Stimulated activated CD8-positive, alpha-beta memory T cell treated with anti-CD3 and anti-CD28 coated beads, Interleukin-7, amount 100 ng/mL, for 24 hours (primary cell): ENCODE data around the gene FAM20A.

Source experiments
- DNase-seq: peaks from one replicate; pipeline ENCODE4 v3.0.0-alpha.2; 2020; ENCODE audit warnings: low read depth

FAM20A gene

DNA sequence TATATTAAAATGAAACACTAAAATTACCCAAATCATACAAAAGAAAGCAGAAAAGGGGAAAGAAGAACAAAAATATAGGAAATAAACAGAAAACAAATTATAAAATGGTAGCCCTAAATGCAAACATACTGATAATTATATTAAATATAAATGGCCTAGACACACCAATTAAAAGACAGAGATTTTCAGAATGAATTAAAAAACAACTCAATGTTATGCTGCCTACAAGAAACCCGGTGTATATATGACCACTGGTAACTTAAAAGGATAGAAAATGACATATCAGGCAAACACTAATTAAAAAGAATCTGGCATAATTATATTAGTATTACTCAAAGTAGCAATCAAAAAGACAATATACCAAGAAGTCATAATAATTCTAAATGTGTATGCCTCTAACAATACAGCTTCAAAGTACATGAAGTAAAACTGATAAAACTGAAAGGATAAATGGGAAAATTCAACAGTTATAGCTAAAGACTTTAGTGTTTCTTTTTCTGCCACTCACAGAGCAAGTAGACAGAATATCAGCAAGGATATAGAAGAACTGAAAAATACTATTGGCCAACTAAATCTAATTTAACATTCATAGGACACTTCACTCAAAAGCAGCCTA is 7.5 kb upstream of the FAM20A start:
- DNase-seq, result no peak

DNA sequence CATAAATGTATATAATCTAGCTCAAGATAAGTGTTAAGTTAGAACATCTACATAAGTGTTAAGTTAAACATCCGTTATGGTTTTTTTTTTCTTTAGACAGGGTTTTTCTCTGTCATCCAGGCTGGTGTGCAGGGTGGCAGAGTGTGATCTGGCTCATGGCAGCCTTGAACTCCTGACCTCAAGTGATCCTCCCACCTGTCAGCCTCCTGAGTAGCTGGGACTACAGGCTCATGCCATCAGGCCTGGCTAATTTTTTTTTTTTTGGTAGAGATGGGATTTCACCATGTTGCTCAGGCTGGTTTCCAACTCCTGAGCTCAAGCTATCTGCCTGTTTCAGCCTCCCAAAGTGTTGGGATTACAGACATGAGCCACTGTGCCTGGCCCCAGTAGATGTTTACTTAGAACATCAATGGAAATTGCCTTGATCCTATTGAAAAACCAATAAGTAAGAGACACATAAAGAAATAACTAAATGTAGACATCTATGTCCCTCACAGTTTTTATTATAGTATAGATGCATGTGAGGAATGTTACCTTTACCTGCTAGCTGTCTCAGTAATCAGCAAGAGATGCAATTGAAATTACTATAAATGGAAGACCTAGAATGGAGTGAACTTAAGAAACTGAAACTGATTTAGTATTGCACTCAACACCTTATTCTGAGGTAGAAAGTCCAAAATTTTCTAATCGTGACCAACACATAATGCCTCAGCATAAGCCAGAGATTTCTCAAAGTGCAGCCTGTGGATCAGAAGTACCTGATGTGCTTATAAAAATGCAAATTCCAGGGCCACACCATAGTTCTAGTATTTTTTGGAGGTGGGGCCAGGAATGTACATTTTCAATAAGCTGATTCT is 5.5 kb upstream of the FAM20A start:
- no peak for DNase-seq

DNA sequence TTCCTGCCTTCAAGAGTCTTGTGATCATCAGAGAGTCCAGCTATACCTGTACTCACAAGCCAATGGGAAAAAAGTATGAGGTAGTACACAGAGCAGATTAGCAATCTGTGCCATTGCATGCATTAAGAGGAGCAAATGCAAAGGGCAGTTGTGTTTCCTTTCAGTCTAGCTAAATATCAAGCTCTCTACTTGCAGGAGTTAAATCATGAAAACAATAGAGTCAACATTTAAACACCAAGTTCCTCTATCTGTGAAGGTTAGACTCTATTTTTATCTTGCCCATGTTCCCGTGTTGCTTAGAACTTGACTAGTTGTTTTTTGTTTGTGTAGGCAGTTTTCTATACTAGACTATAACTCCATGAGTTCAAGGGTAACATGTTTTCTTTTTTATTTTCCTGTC is 4.7 kb upstream of the FAM20A start:
- DNase-seq, result no peak

DNA sequence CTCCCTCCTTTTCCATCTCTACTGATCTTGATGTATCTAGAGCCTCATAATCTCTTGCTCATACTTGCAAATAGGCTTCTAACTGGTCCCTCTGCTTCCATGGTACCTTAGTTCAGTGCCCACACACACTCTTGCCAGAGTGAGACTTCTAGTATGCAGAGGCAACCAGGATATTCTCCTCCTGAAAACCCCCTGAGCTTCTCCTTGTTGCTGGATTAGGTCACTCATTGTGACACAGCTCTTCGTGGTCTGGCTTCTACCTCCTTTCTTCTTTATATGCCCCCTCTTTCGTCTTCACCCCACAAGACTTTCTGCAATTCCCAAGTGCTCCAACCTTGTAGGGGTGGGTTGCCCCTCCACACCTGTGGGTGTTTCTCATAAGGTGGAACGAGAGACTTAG is 2.5 kb upstream of the FAM20A start:
- no peak for DNase-seq

DNA sequence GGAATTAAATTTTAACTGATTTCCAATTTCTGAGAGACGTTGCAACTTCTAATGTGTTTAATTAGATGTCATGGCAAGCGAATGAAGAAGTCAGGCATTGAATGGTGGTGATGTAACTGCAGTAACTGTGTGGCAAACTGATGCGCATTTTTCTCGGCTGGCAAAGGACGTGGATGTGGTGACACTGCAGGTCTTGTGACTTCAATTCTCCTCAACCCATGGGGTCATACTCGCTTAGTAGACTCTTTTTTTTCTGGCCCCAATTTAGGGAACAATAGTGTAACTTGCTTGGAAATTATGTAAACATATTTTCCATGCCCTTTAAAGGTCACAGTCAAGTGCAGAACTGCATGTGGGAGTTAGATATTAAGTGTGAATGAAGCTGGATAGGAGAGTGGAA is 1.9 kb upstream of the FAM20A start:
- no peak for DNase-seq

DNA sequence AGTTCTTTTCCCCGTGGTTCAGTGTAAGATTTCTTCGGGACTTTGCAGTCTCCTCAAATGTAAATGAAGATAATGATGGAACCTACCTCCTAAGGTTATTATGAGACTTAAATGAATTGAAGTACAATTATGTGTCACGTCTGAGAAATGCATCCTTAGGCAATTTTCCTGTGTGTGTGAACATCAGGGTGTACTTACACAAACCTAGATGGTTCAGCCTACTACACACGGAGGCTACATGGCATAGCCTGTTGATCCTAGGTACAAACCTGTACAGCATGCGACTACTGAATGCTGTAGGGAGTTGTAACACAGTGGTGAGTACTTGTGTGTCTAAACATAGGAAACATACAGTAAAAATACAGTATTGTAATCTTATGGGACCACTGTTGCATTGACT is 1.1 kb upstream of the FAM20A start:
- no peak for DNase-seq

DNA sequence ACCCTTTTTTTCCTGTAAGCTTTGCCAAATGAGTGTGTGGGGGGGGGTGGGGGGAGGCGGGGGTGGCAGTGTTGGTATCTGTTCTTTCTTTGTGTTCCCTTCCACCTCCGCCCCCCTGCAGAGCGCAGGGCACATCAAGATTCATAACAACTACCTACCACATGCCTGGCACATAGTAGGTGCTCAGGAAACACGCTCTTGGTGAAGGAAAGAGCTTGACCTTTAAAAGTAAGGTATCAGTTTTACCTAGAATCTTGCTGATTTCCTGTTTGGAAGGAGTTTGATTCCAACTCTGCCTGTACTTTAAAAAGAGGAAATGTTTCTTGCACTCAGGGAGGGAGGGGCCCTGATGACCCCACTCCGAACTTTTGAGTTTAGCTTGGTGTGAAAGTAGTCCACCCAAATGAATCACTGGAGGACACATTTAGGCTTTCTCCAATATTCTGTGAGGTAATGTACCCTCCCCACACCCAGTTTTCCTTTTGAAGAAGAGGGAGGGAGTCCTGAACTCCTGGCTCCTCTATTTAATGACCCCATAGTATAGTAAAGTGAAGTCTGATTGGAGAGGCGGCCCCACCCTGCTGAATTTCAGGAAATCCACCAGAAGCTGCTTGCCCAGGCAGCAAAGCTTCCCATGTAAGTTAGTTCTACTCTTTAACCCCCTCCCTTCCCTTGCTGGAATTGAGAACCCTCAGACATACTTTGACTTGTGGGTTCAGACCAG is 560 bp upstream of the FAM20A start:
- no peak for DNase-seq

DNA sequence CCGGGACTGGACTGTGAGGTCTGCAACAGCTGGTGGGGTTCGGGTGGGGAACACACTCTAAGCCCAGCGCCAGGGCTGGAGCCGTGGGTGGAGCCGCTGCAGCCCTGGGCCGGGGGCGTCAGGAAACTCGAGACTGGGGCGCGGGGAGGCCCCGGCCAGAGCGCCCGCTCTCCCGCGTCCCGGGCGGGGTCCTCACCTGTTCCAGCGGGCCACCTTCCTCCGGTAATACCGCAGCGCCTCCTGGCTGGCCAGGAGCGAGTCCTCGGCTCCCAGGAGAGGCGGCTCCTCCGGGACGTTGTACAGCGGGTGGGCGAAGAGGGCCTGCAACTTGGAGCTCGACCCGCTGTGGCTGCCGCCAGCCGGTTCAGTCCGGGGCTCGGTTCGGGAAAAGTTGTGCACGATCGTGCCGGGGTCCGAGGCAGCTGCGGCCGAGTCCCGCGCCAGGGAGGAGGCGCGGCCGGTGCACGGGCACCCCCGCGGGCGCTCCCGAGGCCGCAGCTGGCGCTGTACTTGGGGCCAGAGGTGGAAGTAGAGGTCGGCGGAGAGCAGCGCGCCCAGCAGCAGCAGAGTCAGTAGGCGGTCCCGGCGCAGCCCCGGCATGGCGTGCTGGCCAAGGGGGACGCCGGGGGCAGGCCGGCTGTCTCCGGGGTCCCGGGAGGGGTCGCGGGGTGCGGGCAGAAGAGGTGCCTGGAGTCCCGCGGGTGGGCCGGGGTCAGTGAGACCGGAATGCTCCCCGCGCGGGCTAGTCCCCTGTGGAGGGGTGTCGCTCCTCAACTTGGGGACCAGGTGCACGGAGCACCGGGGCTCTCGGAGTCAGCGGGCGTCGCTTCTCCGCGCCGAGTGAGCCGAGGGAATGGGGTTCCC is 868 bp downstream of the FAM20A start:
- no peak for DNase-seq

DNA sequence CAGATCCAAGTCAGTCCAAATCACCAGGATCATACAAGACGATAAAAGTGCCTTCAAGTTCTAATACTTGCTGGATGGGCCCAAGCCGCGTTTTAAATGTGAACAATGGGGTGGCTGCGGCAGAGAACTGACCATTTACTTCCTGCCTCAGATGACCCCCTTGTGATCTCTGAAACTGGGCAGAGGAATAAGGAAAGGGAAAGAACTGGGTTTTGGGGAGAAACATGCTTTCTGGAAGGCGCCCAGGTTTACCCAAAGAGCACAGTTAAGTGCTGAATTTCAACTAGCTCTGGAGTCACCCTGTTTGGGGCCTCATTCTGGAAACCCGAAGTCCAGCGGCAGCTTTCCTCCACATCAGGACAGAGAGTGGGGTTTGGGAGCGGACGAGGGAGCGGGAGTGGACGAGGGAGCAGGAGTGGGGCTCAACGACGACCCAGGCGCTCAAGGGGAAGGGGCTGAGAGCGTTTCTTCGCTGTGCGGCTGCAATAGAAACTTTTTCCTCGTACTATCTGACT is 1.6 kb downstream of the FAM20A start:
- DNase-seq, result no peak

DNA sequence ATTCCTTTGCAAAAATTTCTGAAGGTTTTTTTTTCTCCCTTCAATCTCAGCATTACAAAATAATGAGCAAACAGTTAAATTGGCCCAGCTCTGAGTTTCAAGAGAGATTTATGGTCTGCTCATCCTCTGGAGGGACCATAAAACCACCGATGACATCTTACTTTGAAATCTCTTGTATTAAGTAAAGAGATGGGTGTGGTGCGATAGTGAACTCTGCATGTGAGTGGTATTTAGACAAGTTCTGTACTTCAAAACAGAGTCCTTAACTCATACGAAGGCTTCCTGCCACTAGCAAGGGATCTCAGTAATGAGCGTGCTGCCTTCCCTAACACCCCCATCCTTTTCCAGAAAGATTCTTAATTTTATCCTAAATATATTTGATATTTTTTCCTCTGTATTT is 2.1 kb downstream of the FAM20A start:
- no peak for DNase-seq

DNA sequence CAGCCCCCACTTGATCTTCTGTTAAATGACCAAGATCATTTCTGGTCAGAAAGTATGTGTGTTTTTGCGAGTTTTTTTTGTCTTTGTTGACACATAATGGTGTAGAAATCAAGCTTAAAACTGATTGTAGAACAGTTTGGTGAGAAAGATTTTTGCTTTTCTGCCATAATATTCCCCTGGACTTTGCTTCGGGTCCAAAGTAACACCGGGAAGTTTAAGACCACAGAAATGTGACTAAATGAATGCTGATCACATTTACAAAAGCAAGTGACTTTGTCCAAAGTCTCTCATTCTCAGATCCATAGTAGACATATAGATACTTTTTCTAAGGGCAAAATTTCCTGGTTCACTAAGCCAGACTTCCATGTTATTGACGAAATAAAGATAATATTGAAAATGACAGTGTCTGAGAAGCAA is 2.6 kb downstream of the FAM20A start:
- DNase-seq, result no peak

DNA sequence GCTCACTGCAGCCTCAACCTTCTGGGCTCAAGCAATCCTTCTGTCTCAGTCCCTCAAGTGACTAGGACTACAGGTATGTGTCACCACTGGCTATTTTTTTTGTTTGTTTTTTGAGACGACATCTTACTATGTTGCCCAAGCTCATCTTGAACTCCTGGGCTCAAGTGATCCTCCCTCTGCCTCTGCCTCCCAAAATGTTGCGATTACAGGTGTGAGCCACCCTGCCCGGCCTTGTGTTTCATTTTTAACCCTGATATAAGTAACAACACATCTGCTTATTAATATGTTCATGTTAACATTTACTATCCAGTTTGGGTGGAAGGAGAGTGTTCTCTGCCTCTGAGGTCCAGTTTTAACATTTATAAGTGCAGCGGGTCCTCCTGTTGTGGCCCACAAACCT is 3.1 kb downstream of the FAM20A start:
- no peak for DNase-seq

DNA sequence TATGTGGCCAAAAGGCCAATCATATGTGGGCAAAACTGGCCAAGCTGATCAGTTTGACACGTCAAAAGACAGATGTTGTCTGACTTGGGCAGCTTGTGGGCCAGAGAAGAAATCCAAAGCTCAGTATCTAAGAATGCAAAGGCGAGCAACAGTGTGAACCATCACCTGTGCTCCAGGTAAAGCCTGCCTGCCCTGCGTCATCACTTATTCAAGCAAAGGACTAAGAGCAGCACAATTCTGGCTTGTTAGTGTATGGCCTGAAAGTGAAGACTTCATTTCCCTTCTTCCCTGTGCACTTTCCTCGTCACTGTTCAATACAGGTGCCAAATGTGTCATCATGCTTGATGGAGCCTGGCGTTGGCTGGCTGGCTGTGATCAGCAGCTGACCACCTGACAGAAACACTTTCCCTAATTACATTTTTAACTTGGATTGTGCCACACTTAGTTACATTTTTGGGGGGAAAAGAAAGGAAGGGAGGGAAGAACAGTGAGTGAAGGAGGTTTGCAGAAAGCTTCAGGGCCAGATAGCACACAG is 4.7 kb downstream of the FAM20A start:
- DNase-seq, result no peak

DNA sequence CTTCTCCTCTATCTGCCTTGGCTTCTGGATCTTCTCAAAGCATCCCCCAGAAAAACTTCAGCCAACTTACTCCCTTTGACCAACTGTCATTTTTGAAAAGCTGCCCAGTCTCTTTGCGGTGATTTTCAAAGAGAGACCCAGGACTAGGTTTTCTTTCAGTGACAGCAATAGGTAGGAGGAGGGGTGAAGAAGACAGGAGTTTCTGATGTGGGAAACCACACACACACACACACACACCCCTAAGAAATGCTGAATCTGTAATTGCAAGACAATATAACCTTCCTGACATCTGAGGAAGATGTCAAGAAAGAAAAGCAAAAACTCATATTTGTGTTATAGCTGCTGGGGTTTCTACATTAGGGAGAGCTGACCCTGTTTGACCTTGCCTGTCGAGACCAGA is 5.2 kb downstream of the FAM20A start:
- DNase-seq, result no peak

DNA sequence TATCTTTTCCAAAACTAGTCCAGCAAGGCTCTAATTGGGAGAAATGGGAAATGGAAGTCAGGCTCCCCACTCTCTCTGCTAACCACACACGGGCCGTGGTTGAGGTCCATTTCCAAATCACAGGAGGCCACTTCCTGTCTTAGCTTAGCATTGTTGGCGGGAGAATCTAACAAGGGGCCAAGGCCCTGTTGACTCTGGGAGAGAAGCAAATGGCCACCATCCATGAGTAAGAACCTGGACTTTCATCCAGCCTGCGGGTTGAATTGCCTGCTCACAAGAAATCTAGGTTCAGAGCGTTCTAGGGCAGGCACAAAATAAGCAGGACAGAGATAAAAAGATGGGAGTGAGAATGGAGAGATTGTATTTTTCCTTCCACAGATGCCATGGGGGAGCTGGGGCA is 5.7 kb downstream of the FAM20A start:
- no peak for DNase-seq

DNA sequence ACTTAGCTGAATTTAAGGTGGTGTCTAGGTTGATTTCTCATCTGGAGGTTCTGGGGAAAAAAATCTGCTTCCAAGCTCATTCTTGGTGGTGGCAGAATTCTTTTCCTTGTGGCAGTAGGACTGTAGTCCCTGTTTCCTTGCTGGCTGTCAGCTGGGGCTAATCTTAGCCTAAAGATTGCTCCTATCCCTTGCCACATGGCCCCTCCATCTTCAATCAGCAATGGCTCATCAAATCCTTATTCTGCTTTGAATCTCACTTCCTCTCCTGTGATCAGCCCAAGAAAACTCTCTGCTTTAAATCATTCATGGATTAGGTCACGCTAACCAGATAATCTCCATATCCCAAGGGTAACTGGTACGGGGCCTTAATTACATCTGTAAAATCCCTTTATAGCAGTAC is 6.6 kb downstream of the FAM20A start:
- no peak for DNase-seq

DNA sequence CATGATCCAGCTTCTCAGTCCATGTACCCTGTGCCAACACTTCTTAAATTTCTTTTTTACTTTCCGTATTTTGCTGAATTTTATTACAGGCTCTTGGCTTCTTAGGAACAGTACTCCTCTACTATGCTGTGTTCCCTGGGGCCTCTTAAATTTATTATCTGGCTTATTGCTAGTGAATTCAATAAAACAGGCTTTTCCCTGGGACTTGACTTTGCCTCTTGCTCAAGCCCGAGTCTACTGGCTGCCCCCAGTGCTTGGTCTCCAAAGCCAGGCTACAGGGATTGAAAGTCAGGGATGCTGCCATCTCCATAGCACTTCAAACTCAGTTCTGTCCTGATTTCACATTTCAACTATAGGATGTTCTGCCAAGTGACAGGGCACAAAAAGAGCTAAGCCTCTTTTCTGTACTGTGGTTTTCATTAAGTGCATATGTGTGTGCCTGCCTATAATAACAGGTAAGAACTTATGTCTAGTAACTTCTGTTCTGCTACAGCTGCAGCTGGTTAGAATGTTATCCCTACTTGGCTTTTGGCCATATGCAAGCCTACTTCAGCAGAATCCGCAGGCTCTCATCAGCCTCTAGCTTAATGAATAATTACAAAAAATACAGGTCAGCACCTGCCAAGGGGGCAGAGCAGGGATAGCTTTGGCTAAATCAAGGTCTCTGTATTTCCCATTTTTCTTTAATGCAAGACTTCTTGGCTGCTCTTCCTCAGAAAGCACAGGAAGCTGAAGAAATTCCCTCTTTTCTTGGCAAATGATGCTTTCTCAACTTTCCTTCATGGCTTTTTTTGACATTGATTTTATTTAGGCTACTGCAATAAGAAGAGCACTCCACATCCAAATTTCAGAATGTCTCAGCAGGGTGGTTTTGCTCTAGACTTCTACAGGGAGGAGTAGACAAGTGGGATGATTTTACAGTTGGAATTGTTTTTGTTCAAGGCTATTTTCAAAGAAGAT is 8.2 kb downstream of the FAM20A start:
- DNase-seq, result no peak

DNA sequence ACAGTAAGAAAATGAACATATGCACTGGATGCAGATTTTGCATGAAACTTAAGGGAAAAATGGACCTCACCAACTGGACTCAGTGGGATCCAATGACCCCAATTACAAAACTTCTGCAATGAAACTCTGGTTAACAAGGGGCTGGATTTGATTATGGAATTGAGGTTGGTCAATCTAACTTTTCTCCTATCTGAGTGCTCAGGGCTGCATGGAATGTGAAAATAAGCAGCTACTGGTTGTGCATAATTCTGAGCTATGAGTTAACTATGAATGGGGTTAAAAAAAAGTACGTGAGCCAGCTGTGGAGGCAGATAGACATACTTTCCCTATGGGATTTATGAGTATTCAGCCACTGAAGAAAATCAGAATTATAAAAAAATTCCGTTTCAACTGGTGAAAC is 9.2 kb downstream of the FAM20A start:
- DNase-seq, result no peak

DNA sequence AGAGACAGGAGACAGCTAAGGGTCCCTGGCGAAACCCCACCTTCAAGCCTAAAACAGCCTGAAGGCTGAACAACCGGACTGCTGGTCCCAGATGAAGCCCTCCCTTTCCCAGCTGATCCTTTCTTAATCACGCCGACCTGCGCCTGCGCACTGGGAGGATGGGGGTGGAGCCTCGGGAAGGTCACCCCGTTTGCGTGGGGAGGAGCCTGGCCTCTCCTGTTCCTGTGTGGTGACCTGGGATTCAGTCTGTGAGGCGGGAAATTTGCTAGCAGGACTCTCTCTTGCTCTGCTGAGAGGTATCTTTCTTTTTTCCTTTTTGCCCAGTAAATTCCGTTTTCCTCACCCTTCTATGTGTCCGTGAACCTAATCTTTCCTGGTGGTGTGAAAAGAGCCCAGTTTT is 9.6 kb downstream of the FAM20A start:
- no peak for DNase-seq

DNA sequence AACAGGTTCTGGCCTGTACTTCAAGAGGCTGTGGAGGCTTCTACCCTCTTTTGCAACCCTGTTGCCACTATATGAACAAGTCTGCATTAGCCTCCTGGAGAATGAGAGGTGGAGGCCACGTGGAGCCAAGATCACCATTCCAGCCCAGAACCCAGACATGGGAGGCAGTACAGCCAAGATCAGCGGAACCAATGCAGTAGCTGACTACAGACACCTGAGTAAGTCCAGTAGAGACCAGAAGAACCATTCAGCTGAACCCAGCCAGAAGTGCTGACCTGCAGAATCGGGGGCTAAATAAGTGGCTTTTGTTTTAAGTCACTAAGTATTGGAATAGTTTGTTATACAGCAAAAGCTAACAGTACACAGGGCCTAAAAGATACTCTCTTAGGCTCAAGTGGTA is 12.1 kb downstream of the FAM20A start:
- no peak for DNase-seq

DNA sequence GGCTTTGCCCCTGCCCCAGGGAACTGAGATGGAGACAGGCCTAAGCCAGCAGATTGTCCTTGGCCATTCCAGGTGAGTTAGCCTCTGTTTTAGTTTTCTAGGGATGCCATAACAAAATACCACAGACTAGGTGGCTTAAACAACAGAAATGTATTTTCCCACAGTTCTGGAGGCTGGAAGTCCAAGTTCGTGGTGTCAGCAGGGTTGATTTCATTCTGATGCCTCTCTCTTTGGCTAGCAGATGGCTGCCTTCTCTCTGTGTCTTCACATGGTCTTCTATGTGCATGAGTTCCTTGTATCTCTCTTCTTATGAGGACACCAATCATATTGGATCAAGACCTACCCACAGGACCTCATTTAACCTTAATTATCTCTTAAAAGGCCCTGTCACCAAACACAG is 12.8 kb downstream of the FAM20A start:
- no peak for DNase-seq
